ENCODE measurements around the gene CASP2.

- TF ChIP-seq CTCF (IDR thresholded peaks at IDR 0.05; ENCODE audit: low read length) (no peak), EZH2 (IDR thresholded peaks at IDR 0.05; ENCODE audit: borderline replicate concordance, low read length) (no peak)
Measured at GRCh38 chr7:143323653-143324052, 35.5 kb downstream of the CASP2 start.
